K562 (cell line): ENCODE data around the gene FBXW8. TPM values are rescaled to one million over a fixed set of nuclear protein-coding genes. Genes with fewer than 3 reads are reported as not detected.

ENCODE experiments used
- CEBPG ChIP-seq, 3 experiments: fragments of 200-800 bp in 1 of 3; sonication (Bioruptor generic) in 1 of 3; sonication (generic) in 1 of 3; formaldehyde crosslinking in 1 of 3; IDR thresholded peaks in 2 of 3; conservative IDR thresholded peaks in 1 of 3; 2 replicates each; pipeline versions ENCODE4 v1.6.1 to v1.8.0; 2016 to 2022; ENCODE audit warnings: missing compliant biosample characterization in 2 of 3, missing genetic modification characterization in 2 of 3, mild to moderate bottlenecking in 1 of 3, missing genetic modification reagents in 1 of 3
- CXXC5 ChIP-seq: fragments of 250-450 bp; sonication (Bioruptor Pico); IDR thresholded peaks from 2 replicates; pipeline ENCODE4 v1.8.0; 2022; ENCODE audit warnings: inconsistent platforms, mild to moderate bottlenecking, moderate library complexity
- EGR1 ChIP-seq: fragments of 450-650 bp; conservative IDR thresholded peaks from 2 replicates; pipeline ENCODE4 v1.6.1; 2017; ENCODE audit warnings: mild to moderate bottlenecking
- FOXK2 ChIP-seq, 2 experiments: fragments of 450-650 bp; IDR thresholded peaks in 1 of 2; conservative IDR thresholded peaks in 1 of 2; 2 replicates each; pipeline ENCODE4 v1.6.1; 2016; ENCODE audit warnings: low read depth in 2 of 2, mild to moderate bottlenecking in 1 of 2
- GATA2 ChIP-seq: sonication (generic); formaldehyde crosslinking; IDR thresholded peaks from 2 replicates; pipeline ENCODE4 v1.4.0; 2020; ENCODE audit warnings: mild to moderate bottlenecking, missing genetic modification reagents
- GTF2E2 ChIP-seq: fragments of 200-800 bp; sonication (Bioruptor generic); IDR thresholded peaks from 2 replicates; pipeline ENCODE4 v1.6.1; 2016; ENCODE audit warnings: missing genetic modification characterization, missing compliant biosample characterization
- HMGN3 ChIP-seq: IDR thresholded peaks from 2 replicates; pipeline ENCODE4 v1.6.1; 2011; ENCODE audit warnings: borderline replicate concordance, low read depth, mild to moderate bottlenecking, mixed read lengths, low read length; ENCODE audit not compliant: insufficient read length; ENCODE audit errors: extremely low read depth
- KAT2B ChIP-seq: IDR thresholded peaks from one replicate; pipeline ENCODE4 v1.6.1; 2012; ENCODE audit warnings: low read depth, mild to moderate bottlenecking, control low read depth, inconsistent platforms, low read length, moderate library complexity
- L3MBTL2 ChIP-seq: fragments of 450-650 bp; IDR thresholded peaks from 2 replicates; pipeline ENCODE4 v1.6.1; 2016; ENCODE audit warnings: mild to moderate bottlenecking, moderate library complexity
- PHB ChIP-seq: fragments of 250-450 bp; sonication (Bioruptor Pico); IDR thresholded peaks from 2 replicates; pipeline ENCODE4 v1.5.0; 2021
- PYGO2 ChIP-seq: fragments of 450-650 bp; IDR thresholded peaks from 2 replicates; pipeline ENCODE4 v1.6.1; 2016; ENCODE audit warnings: mild to moderate bottlenecking, missing genetic modification characterization, moderate library complexity, missing compliant biosample characterization
- SIRT6 ChIP-seq: IDR thresholded peaks from one replicate; pipeline ENCODE4 v1.6.1; 2012; ENCODE audit warnings: low read depth, mild to moderate bottlenecking, control low read depth, inconsistent platforms, low read length, moderate library complexity
- UBTF ChIP-seq, 2 experiments: IDR thresholded peaks; 2 replicates each; pipeline ENCODE4 v1.6.1; 2012; ENCODE audit warnings: improper control_type of control experiment in 2 of 2, low read depth in 2 of 2, low read length in 2 of 2, borderline replicate concordance in 1 of 2
- ZBTB9 ChIP-seq: fragments of 450-650 bp; formaldehyde crosslinking; IDR thresholded peaks from 2 replicates; pipeline ENCODE4 v1.4.0; 2020; ENCODE audit warnings: mild to moderate bottlenecking, moderate library complexity
- ZNF239 ChIP-seq: fragments of 250-450 bp; sonication (Bioruptor Pico); IDR thresholded peaks from 2 replicates; pipeline ENCODE4 v1.4.0; 2020; ENCODE audit warnings: mild to moderate bottlenecking
- ZNF282 ChIP-seq: sonication (generic); formaldehyde crosslinking; IDR thresholded peaks from 2 replicates; pipeline ENCODE4 v1.8.1; 2023; ENCODE audit warnings: missing genetic modification reagents
- ZNF384 ChIP-seq: IDR thresholded peaks from 2 replicates; pipeline ENCODE4 v1.6.1; 2012; ENCODE audit warnings: low read depth, low read length, improper control_type of control experiment
- ZNF507 ChIP-seq: conservative IDR thresholded peaks from 2 replicates; pipeline ENCODE4 v1.6.1; 2017; ENCODE audit warnings: missing genetic modification characterization, missing compliant biosample characterization
- ZNF77 ChIP-seq: fragments of 250-450 bp; sonication (Bioruptor Pico); IDR thresholded peaks from 2 replicates; pipeline ENCODE4 v1.5.0; 2020
- polyA plus RNA-seq, 8 experiments: library from polyadenylated mRNA; depleted of rRNA in 4 of 8; stranded (reverse) in 5 of 8; unstranded in 3 of 8; fragments of >200 nt; fragmentation: Nextera tagmentation in 2 of 8; fragmentation: Illumina TruSeq in 1 of 8; extraction: Ambion mirVana in 2 of 8; extraction: Trizol in 1 of 8; gene quantifications; 2 replicates each; pipeline versions ENCODE4 v1.2.1 to v1.2.3, GENCODE V29; 2011 to 2014; ENCODE audit warnings: inconsistent platforms in 1 of 8, missing spikeins in 1 of 8
- total RNA-seq, 7 experiments: library from RNA; depleted of rRNA in 6 of 7; stranded (reverse); fragments of >200 nt in 6 of 7; fragmentation: Illumina TruSeq in 2 of 7; extraction: Trizol in 2 of 7; gene quantifications; 2 replicates each; pipeline versions ENCODE4 v1.2.1 to v1.2.3, GENCODE V29; 2011 to 2021; ENCODE audit warnings: low replicate concordance in 1 of 7

Gene FBXW8
- total and polyA plus RNA-seq, 9 of the 15 experiments (the other 6 are each of a cell fraction or from before 2014, with no cell fraction given): 0.58 to 8.3 (median 4.4) TPM

GRCh38 chr12:116881325-116881876 is 29.3 kb upstream of the FBXW8 start, which contains the start of gene HRK (continued):
- TF ChIP-seq EGR1 (no peak), ZNF77 (CRISPR knock-in tag) (no peak), PHB (CRISPR knock-in tag) (no peak), PYGO2 (tag) (no peak), L3MBTL2 (no peak), ZNF282 (CRISPR knock-in tag) (no peak), ZNF384 (no peak), KAT2B (no peak), ZBTB9 (CRISPR knock-in tag) (no peak), GATA2 (no peak), CEBPG (CRISPR knock-in tag; IDR thresholded peaks at IDR 0.05) (no peak), CEBPG (tag; conservative IDR thresholded peaks at IDR 0.05 in 1 of 2, IDR thresholded peaks at IDR 0.05 in 1 of 2) (peak in 1 of 2 experiments; percentile 76; a peak in 2 of 4 replicates), ZNF239 (CRISPR knock-in tag) (no peak), FOXK2 (conservative IDR thresholded peaks at IDR 0.05 in 1 of 2, IDR thresholded peaks at IDR 0.05 in 1 of 2; ENCODE audit: low read depth in 2 of 2) (no peak), UBTF (IDR thresholded peaks at IDR 0.05; ENCODE audit: borderline replicate concordance in 1 of 2, low read depth in 2 of 2, low read length in 2 of 2) (0 out of 4 replicates have a peak, but pooled peaks of 1 of the 2 experiments have one; percentile 10), CXXC5 (0 out of 2 replicates have a peak, but pooled peaks have one; percentile 7), HMGN3 (peak; percentile 22), GTF2E2 (tag) (no peak), SIRT6 (no peak), ZNF507 (tag) (no peak)
